NOMO-1 treated with dmso at 0.1 percent for 144 hours (cell line): ENCODE measurements around the gene FRYL.
"Not testable (repeated sequence)": the region's sequence is repeated elsewhere in the genome, so short reads cannot be mapped to it uniquely, and the experiment has no call there.

Experiments
- DNase-seq: peaks from one replicate; lab custom pipeline; 2025; ENCODE audit not compliant: unreplicated experiment; lab: John Stamatoyannopoulos, UW

FRYL gene

DNA sequence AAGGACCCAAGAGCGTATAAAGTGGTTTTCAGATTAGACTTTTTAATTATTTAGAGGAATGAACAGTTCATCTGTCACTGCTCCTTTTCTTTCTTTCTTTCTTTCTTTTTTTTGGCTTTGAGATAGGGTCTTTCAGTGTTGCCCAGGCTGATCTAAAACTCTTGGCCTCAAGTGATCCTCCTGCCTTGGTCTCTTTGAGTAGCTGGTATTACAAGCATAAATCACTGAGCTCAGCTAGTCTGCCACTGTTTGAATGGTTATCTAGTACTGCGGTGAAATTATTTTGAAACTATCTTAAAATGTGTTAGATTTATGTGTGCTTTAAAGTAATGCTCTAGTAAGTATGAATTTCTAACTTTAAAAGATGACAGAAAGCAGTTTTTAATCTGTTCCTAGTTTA is 6.5 kb upstream of the FRYL start:
- DNase-seq: no peak

- no peak for DNase-seq
Measured at GRCh38 chr4:48785302-48785701, 5.2 kb upstream of the FRYL start.

DNA sequence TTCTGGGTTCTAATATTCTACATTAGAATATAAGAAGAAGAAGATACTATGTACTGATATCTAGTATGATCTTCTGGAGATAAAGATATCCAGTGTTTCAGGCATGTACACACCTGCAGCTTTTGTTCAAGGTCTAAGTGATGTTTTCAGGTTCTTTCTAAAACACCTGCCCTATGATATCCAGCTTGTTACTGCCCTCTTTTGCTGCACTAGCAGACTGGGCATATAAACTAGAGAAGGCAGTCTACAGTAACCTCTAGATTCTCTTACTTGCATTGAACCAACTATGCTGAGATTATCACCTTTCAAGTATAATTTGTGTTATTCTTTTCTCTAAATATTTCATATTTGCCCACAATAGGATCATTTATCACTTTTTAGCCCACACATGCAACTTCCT is 1.9 kb upstream of the FRYL start:
- DNase-seq: no peak

DNA sequence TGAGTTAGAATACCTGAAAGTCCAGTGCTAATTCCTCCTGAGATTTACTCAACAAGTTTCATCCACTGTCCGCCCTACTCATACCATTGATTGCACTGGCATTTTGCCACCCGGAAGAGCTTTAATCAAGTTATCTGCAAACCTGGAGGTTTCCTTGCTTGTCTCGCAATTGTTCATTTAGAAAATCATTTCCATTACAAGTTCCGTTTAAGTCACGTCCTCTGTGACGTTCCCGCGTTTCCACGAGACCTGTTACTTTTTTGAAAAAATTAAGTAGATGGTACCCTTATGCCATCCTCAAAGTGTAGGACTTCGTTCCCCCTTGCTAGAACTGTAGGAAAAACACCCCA is 761 bp upstream of the FRYL start:
- DNase-seq: no peak

GRCh38 chr4:48779095-48779997 is 733 bp downstream of the FRYL start:
- peak; percentile 54 for DNase-seq

GRCh38 chr4:48778431-48779094 is 1.5 kb downstream of the FRYL start:
- no peak for DNase-seq

- DNase-seq: no peak
Measured at GRCh38 chr4:48777739-48778138, 2.3 kb downstream of the FRYL start.

DNA sequence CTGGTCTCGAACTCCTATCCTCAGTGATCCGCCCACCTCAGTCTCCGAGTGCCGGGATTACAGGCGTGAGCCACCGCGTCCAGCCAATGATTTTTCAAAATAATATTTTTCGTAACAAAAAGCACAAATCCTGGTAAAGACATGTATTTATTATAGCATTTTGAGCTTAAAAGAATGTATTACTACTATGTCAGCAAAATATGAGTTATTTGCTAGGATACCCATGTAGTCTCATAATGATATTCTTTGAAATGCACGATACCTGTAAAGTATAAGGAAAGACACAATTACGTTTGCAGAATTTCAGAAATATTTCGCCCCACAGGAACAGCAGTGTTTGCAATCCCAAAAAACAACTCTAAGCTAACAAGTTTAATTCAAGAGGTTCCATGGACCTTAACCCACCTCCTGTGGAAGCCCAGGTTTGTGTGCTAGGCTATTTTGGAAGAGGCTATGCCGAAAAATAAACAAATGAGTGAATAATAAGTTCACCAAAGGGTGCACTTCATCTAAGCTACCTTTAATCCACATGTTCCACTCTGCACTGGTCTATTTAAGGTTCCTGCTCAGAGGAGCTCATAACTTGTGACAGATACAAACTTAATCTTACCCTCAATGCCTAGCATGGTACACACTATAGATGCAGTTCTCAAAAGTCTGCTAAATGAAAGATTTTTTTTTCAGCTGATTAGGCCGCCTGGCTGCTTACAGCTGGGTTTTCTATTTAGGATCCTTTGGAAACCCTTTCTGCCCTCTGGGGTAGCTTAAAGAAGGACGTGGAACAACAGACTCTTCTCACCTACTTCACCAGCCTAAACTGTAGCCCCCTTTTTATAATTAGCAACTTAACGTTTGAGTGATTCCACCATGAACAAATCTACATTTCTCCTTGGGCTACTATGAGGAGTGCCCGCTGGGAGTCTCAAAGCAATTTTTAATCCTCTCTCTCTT is 5.0 kb downstream of the FRYL start:
- no peak for DNase-seq

GRCh38 chr4:48772556-48772955 is 7.5 kb downstream of the FRYL start:
- DNase-seq: no peak

DNA sequence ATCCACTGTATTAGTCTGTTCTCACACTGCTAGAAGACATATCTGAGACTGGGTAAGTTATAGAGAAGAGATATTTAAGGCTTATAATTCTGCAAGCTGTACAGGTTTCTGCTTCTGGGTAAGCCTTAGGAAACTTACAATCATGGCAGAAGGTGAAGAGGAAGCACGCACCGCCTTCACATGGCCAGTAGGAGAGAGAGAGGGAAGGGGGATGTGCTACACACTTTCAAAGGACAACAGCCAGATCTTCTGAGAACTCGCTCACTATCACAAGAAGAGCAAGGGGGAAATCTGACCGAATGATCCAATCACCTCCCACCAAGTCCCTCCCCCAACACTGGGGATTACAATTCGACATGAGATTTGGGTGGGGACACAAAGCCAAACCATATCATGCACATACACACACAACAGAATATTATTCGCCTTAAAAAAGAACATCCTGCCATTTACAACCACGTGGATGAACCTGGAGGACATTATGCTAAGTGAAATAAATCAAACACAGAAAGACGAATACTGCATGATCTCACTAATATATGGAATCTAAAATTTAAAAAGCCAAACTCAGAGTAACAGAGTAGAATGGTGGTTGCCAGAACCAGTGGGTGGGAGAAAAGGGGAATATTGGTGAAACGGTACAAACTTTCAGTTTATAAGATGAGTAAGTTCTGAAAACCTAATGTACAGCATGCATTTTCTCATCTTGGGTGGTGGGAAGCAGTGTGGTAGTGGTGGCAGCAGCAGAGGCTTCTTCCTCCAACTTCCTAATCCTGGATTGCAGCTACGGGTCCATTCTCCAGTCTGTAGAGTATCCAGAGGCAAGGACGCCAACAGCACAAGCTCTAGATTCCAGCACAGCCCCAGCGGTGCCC is 12.8 kb downstream of the FRYL start:
- no peak for DNase-seq

- no peak for DNase-seq
Measured at GRCh38 chr4:48766131-48766792, 13.8 kb downstream of the FRYL start.

DNA sequence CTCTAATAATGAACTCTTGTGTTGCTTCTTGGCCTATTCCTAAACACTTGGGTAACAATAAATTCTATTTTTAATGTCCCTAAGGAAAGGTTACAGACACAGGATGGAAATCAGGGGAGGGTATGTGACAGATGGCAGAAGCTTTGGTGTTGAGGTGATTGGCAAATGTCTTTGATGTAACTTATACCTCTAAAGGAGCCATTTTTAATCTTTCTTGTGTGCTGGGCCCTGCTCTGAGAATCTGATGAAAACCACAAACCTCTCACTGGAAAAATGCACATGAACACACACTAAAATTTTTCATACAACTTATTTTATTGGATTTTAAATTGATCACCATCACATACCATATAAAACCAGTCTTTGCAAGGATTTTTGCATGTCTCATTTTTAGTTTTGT is 17.7 kb downstream of the FRYL start:
- DNase-seq: no peak

DNA sequence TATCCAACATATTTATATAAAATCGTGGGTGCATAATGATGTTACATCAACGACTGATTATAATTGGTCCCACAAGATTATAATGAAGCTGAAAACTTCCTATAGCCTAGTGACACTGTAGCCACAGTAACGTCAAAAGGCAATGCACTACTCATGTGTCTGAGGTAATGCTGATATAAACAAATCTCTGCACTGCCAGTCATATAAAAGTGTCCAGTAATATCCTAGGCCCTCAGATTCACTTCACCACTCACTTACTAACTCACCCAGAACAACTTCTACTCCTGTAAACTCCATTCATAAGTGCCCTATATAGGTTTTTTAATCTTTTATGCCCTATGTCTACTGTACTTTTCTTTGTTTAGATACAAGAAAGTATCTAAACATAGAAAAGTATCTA is 18.8 kb downstream of the FRYL start:
- no peak for DNase-seq

GRCh38 chr4:48758703-48759102 is 21.4 kb downstream of the FRYL start:
- not testable (repeated sequence) for DNase-seq

- DNase-seq: no peak
Measured at GRCh38 chr4:48756689-48757220, 23.3 kb downstream of the FRYL start.

DNA sequence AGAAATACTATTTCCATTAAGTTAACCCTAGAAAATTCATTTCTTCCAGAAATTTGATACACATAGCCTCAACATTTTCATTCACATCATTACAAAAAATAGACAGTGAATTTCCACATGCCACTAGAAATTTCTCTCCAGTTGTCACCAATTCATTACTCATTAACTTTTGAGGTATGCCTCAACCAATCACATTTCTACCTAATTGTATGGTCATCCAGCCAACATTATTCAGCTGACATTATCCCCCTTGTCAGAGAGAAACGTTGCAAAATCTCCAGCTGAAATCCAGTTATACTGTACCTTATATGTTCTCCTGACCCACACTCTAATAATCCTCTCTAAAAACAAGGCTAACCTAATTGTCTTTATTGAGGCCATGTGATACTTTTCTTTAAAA is 24.8 kb downstream of the FRYL start:
- DNase-seq: no peak

GRCh38 chr4:48753159-48753558 is 26.9 kb downstream of the FRYL start:
- no peak for DNase-seq

GRCh38 chr4:48752726-48753125 is 27.4 kb downstream of the FRYL start:
- no peak for DNase-seq

DNA sequence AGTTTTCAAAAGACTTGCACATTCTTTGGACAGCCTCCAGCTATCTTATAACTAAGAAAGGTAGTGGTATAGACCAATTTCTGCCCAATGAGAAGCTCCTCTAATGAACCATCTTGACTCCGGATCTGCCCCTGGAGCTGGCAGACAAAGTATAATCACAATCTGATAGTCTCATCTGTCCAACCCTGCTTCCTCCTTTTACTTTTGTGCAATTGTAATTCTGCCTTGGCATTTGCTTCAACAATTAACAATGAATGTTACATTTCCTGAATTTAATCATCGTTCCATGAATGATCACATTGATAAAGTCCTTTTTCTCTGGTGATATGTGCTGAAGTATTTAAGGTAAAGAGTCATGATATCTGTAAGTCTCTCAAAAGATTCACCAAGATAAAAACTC is 27.8 kb downstream of the FRYL start:
- DNase-seq: no peak
